HS-27A (cell line): ENCODE measurements around the gene NUDT14.

Source experiments
- DNase-seq: peaks from one replicate; pipeline ENCODE4 v3.0.0-alpha.2; 2012; ENCODE audit warnings: low read depth, missing footprints

Gene NUDT14

DNA sequence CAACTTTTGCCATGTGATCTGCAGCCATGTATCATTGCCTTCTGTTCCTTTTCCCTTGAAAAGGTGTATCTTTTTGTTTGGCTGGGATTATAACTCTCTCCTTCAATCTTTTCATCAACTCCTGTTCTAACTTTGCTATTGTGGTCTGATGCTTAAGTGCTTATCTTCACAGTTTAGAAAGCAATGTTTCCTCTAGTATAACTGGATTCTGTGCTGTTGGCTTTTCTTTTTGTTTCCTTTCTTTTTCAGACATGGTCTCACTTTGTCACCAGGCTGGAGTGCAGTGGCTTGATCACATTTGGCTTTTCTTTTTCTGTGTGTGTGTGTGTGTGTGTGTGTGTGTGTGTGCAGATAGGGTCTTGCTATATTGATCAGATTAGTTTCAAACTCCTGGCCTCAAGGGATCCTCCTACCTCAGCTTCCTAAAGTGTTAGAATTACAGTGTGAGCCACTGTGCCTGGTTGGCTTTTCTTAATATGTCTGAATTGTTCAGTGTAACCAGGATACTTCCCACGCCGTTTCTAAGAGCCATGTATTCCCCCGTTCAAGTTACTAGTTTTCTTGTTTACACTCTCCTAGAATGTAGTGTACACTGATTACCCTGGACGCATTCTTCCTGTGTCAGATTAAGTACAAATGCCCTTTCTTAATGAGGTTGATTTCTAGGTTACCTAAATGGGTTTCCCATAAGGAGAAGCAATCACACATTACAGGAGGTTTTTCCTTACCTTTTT lies 48.0 kb downstream of the NUDT14 start:
- no peak for DNase-seq

DNA sequence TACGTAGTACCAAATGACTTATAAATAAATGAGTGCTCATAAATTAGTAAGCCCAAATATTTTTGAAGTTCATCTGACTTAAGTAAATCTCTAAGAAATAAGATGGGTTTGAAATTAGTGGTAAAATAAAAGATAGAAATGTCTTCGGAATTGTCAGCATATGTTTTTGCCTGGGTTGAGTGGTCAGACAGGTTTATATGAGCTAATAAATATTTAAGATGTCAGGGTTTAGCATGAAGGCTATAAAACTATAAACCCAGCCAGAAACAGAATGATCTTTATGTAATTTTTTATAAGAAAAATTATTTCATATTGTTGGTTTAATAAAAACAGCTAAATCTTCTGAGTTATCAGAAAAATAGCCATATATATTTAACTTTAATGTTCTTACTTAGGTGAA lies 49.9 kb downstream of the NUDT14 start:
- no peak for DNase-seq

GRCh38 chr14:105128059-105128458 lies 53.1 kb downstream of the NUDT14 start:
- DNase-seq = no peak

DNA sequence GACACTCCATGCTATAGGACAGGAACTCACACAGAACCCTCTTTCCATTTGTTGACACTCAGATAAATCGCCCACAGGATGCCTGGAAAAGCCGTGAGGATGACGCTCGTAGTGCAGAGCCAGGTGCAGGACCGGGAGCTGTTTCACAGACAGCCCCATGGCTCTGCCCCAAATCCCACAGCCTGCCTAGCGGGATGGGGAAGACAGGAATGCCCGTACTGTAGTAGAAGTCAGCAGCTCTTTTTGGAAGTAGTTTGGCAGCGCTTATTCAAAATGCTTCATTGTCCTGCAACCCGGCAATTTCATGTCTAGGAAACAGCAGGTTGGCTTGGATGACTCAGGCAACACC lies 54.2 kb downstream of the NUDT14 start:
- no peak for DNase-seq

GRCh38 chr14:105126126-105126980 lies 54.8 kb downstream of the NUDT14 start:
- no peak for DNase-seq

- DNase-seq = no peak
Observed at GRCh38 chr14:105124823-105125222, 56.3 kb downstream of the NUDT14 start.

DNA sequence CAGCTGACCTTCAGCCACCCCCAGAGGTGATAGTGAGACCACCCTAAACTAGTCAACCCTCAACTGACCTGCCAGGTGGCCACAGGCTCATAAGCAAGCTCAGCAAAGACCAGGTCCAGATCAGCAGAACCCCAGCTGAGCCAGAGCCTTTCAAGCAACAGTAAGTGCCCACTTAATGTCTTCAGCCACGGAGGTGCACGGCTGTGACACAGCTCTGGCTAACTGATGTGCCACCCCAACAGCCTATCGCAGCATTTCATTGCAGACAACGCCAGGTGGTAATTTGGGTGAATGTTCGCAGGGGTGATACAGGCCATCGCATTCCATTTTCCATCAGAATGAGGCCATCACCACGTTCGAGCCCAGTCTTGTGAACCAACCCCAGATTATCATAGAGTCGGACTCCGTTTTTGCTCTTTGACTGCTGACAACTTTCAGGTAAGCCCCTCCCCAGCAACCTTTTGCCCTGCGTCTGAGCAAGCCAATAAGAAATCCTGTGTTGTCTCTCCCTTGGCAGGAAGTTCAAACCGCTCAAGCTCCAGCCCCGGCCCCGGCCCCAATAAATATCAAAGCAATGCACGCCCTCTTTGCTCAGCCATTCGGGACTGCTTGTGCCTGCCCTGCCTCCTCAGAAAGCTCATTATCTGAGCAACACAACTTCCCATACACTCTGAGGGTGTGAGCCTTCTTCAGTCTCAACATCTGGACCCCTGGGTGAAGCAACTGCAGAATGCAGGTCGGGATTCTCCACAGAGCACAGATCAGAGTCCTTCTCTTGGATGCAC lies 56.9 kb downstream of the NUDT14 start:
- no peak for DNase-seq

DNA sequence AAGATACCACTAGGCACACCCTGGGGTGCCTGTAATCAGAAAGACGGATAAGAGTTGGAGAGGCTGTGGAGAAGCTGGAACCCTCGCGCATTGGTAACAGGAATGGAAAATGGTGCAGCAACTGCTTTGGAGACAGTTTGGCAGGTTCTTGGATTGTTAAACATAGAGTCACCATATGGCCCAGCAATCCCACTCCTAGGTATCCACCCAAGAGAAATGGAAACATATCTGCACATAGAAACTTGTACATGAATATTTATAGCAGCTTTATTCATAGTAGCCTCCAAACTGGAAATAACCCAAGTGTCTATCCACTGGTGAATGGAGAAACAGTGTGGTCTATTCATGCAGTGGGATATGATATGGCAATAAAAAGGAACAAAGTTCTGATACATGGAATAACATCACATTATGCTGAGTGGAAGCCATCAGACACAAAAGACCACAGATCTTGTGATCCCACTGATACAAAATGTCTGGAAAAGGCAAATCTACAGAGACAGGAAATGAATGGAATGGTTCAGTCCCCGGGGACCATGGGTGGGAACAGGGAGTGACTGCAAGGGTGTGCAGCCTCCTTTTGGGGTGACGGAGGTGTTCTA lies 57.9 kb downstream of the NUDT14 start:
- DNase-seq = no peak
